T-cell (primary cell): ENCODE measurements around the gene FREM1. TPM values are rescaled to one million over a fixed set of nuclear protein-coding genes. Genes with fewer than 3 reads are reported as not detected.

Experiments used
- ATAC-seq, 4 experiments: fragments of 200-7000 bp in 3 of 4; fragments of 150-1000 bp in 1 of 4; cut with Tn5 transposase; replicated peaks in 1 of 4; 1 replicate in 3 of 4; 2 replicates in 1 of 4; pipeline ENCODE4 v1.10.0; 2021; ENCODE audit warnings: moderate library complexity in 3 of 4, mild to moderate bottlenecking in 2 of 4, moderate number of reproducible peaks in 1 of 4
- CTCF ChIA-PET, 2 donors: fragments of 300-600 bp; sonication (Branson Sonifier 250); formaldehyde crosslinking; loops; one replicate each; lab custom pipeline; 2022; ENCODE audit warnings: antibody characterized with exemption in 2 of 2; lab: Charles Lee
- POLR2A ChIA-PET, 2 donors: fragments of 300-600 bp; sonication (Branson Sonifier 250); formaldehyde crosslinking; loops; one replicate each; lab custom pipeline; 2022; ENCODE audit warnings: antibody characterized with exemption in 2 of 2; lab: Charles Lee
- DNase-seq, 35 experiments: peaks; one replicate each; pipeline versions ENCODE4 v3.0.0 to v3.0.0-alpha.2; 2013 to 2023
- H3K27ac ChIP-seq: one replicate; pipeline ENCODE4 v1.5.1; 2013; ENCODE audit warnings: low read length
- H3K27me3 ChIP-seq, 2 experiments: replicated peaks in 1 of 2; 1 replicate in 1 of 2; 2 replicates in 1 of 2; pipeline versions ENCODE4 v1.6.1 to v1.7.0; 2013; ENCODE audit warnings: low read length in 1 of 2, mixed read lengths in 1 of 2; ENCODE audit not compliant: control insufficient read depth in 2 of 2, insufficient read depth in 2 of 2; ENCODE audit errors: extremely low read depth in 1 of 2
- H3K36me3 ChIP-seq, 2 donors: 1 replicate in 1 of 2; 2 replicates in 1 of 2; pipeline versions ENCODE4 v1.6.1 to v1.7.0; 2013; ENCODE audit warnings: low read length in 1 of 2; ENCODE audit not compliant: control insufficient read depth in 2 of 2, insufficient read depth in 1 of 2; ENCODE audit errors: extremely low read depth in 1 of 2
- H3K4me1 ChIP-seq, 2 experiments: 1 replicate in 1 of 2; 2 replicates in 1 of 2; pipeline versions ENCODE4 v1.6.1 to v1.7.0; 2013; ENCODE audit warnings: low read length in 2 of 2, mixed read lengths in 1 of 2; ENCODE audit not compliant: insufficient read depth in 2 of 2, control insufficient read depth in 1 of 2; ENCODE audit errors: extremely low read depth in 1 of 2
- H3K4me3 ChIP-seq, 2 donors: 1 replicate in 1 of 2; 2 replicates in 1 of 2; pipeline versions ENCODE4 v1.5.1 to v1.7.0; 2013; ENCODE audit warnings: mild to moderate bottlenecking in 2 of 2, low read length in 1 of 2, moderate library complexity in 1 of 2; ENCODE audit not compliant: control insufficient read depth in 1 of 2; ENCODE audit errors: extremely low read depth in 1 of 2
- H3K9me3 ChIP-seq: 2 replicates; pipeline ENCODE4 v1.7.0; 2013
- H3K27ac Mint-ChIP-seq, 2 donors: one replicate each; pipeline ENCODE4 v1.8.0; 2020 to 2021; ENCODE audit warnings: mild to moderate bottlenecking in 2 of 2, mixed read lengths in 2 of 2
- H3K27me3 Mint-ChIP-seq, 2 donors: one replicate each; pipeline ENCODE4 v1.8.0; 2021 to 2022; ENCODE audit warnings: mixed read lengths in 2 of 2
- H3K36me3 Mint-ChIP-seq: one replicate; pipeline ENCODE4 v1.8.0; 2021; ENCODE audit warnings: mixed read lengths
- H3K4me1 Mint-ChIP-seq, 3 donors: one replicate each; pipeline ENCODE4 v1.8.0; 2020 to 2022; ENCODE audit warnings: mixed read lengths in 3 of 3, mild to moderate bottlenecking in 1 of 3
- H3K4me3 Mint-ChIP-seq, 3 donors: one replicate each; pipeline ENCODE4 v1.8.0; 2020 to 2022; ENCODE audit warnings: mild to moderate bottlenecking in 3 of 3, mixed read lengths in 3 of 3, moderate library complexity in 3 of 3
- H3K9me3 Mint-ChIP-seq, 3 donors: one replicate each; pipeline ENCODE4 v1.8.0; 2020 to 2022; ENCODE audit warnings: mixed read lengths in 3 of 3
- WGBS: methylation state at CpG from one replicate; pipeline ENCODE4 v1.1.5; 2013; ENCODE audit warnings: missing lambda C conversion rate; ENCODE audit not compliant: insufficient coverage; 5-methylcytosine and 5-hydroxymethylcytosine counted together
- total RNA-seq, 35 experiments: library from RNA in 6 of 35; stranded (reverse) in 6 of 35; fragments of 120-200 nt in 1 of 35; gene quantifications; one replicate each; pipeline versions ENCODE4 v1.2.1 to v1.2.4 and lab custom pipeline; 2013 to 2026

The FREM1 gene, protein sequence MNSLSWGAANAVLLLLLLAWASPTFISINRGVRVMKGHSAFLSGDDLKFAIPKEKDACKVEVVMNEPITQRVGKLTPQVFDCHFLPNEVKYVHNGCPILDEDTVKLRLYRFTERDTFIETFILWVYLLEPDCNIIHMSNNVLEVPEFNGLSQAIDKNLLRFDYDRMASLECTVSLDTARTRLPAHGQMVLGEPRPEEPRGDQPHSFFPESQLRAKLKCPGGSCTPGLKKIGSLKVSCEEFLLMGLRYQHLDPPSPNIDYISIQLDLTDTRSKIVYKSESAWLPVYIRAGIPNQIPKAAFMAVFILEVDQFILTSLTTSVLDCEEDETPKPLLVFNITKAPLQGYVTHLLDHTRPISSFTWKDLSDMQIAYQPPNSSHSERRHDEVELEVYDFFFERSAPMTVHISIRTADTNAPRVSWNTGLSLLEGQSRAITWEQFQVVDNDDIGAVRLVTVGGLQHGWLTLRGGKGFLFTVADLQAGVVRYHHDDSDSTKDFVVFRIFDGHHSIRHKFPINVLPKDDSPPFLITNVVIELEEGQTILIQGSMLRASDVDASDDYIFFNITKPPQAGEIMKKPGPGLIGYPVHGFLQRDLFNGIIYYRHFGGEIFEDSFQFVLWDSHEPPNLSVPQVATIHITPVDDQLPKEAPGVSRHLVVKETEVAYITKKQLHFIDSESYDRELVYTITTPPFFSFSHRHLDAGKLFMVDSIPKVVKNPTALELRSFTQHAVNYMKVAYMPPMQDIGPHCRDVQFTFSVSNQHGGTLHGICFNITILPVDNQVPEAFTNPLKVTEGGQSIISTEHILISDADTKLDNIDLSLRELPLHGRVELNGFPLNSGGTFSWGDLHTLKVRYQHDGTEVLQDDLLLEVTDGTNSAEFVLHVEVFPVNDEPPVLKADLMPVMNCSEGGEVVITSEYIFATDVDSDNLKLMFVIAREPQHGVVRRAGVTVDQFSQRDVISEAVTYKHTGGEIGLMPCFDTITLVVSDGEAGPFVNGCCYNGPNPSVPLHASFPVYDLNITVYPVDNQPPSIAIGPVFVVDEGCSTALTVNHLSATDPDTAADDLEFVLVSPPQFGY (N-terminal part only)
- total RNA-seq (under 1 TPM in 4 of 5 donors, not detected in 1; 0.26 to 0.76 (median 0.39) TPM), total RNA-seq (lab: John Stamatoyannopoulos, UW) (0 to 1.3 (median 0.13) reads per million in 29 experiments)
- total RNA-seq (2013): 0.09 TPM

DNA sequence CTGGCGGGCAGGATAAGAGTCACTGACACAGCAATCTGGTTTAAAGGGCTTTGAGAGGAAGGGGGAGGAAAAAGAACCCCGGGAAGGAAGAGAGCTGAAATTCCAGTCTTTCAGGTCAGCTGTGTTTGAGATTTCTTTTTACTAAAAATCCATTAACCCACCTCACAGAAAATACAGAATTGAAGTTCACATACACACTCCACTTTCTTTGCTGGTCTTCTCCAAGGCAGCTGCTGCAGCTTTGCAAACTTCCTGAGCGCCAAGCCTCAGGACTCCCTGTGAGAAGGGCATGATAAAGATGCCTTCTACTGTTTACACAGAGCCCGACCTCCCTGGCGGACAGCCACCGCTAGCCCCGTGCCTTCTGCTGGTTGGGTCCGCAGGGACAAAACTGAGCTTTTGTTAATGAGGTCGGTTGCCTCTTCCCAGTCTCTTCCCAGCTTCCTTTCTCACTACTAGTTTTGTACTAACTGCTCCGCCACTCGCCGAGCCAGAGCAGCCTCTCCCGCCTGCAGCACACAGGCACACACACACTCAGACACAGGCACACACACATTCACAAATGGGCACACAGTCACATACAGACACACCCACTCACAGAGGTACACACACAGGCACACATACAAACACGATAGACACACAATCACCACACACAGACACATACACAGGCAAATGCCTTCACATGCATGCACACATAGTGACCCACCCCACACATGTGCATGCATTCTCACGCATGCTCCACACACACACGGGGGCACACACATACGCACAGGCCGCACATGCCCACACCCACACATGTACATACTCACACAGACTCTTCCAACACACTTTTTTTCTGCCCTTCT, at the start of gene FREM1:
FREM1 (minus strand) TSS at position 468 of the 845 bp plus-strand sequence. CDS start 41,451 bp downstream, outside the sequence.
- no peak for ATAC-seq
- H3K36me3 ChIP-seq: no peaks in the 10 kb centered on the region
- H3K4me1 ChIP-seq: no peaks in the 10 kb centered on the region
- no peak for DNase-seq
- Mint-ChIP-seq H3K4me3 (no peak within 1 kb of the TSS), H3K4me1 (no peaks in the 10 kb centered on the region), H3K9me3 (no peaks in the 10 kb centered on the region), H3K27me3 (peaks cover 0 to 2% of the 10 kb centered on the region in 2 donors), H3K36me3 (no peaks in the 10 kb centered on the region), H3K27ac (no peak within 1 kb of the TSS)
- ChIA-PET CTCF (interaction anchor here in 1 of 2 donors (0.6 kb wide), 1 partner anchor 48 kb away, joined by 3 read pairs; no protein-coding TSS in a partner anchor), POLR2A (no interaction called here)
- H3K9me3 ChIP-seq: no peaks in the 10 kb centered on the region
- H3K27ac ChIP-seq: no peak within 1 kb of the TSS
- WGBS: 69% methylated on average over 15 of the region's 18 CpGs
- H3K4me3 ChIP-seq: no peak within 1 kb of the TSS
- peaks cover 0 to 2% of the 10 kb centered on the region in 2 experiments for H3K27me3 ChIP-seq

DNA sequence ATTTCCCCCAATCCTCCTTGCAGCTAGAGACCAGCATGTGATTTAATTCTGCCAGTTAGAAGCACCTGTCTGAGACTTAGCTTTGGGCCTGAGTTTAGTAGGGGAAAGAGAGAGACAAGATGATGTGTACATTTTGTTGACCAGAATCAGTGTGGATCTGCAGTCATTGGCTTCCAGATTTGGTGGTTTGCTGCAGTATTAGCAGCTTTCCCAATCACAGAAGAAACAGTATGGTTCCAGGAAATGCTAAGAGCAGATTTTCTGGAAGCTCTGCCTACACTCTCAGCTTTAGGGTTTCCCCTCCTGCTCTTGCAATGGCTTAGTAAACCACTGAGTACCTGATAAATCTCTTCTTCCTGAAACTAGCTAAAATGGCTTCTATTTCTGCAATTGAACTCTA, 48.8 kb upstream of the FREM1 start:
- Mint-ChIP-seq H3K27ac (no peak overlapping the region), H3K4me3 (no peak overlapping the region), H3K9me3 (peaks cover 0 to 4% (median 0%) of the 10 kb centered on the region in 3 donors), H3K36me3 (no peaks in the 10 kb centered on the region), H3K4me1 (peaks cover 8 to 12% (median 10%) of the 10 kb centered on the region in 3 donors), H3K27me3 (no peaks in the 10 kb centered on the region)
- no peaks in the 10 kb centered on the region for H3K9me3 ChIP-seq
- ATAC-seq (no peak), DNase-seq (no peak)
- H3K27me3 ChIP-seq: peaks cover 0 to 4% of the 10 kb centered on the region in 2 experiments
- H3K4me3 ChIP-seq: no peak overlapping the region
- ChIA-PET CTCF (interaction anchor here in 1 of 2 donors (0.6 kb wide), 1 partner anchor 630 kb away, joined by 3 read pairs; no protein-coding TSS in a partner anchor), POLR2A (no interaction called here)
- no peaks in the 10 kb centered on the region for H3K36me3 ChIP-seq
- H3K4me1 ChIP-seq: no peaks in the 10 kb centered on the region
- H3K27ac ChIP-seq: no peak overlapping the region

DNA sequence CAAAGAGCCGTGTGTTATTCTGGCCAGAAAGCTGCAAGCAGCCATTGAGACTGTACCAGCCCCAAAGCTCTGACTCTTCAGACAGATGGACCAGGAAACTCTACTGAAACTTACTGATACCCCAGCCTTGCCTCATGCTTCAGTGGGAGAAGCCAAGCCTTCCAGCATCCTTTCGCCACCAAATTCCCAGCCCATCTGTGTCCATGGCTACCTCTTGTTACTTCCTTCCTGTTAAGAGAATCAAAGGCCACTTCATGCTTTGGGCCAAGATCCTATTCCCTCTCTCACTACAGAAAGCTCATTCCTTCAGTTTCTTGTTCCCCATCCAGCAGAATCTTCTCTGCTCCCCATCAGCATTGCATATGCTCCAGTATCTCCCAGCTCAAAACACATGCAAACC, 46.9 kb upstream of the FREM1 start:
- no peak for ATAC-seq
- Histone ChIP-seq H3K27ac (no peak overlapping the region), H3K9me3 (no peaks in the 10 kb centered on the region), H3K36me3 (no peaks in the 10 kb centered on the region), H3K4me3 (no peak overlapping the region), H3K4me1 (no peaks in the 10 kb centered on the region), H3K27me3 (no peaks in the 10 kb centered on the region)
- H3K4me1 Mint-ChIP-seq: peaks cover 7 to 12% (median 10%) of the 10 kb centered on the region in 3 donors
- CTCF ChIA-PET: no interaction called here
- POLR2A ChIA-PET: no interaction called here
- H3K27ac Mint-ChIP-seq: no peak overlapping the region
- H3K4me3 Mint-ChIP-seq: no peak overlapping the region
- H3K27me3 Mint-ChIP-seq: no peaks in the 10 kb centered on the region
- no peaks in the 10 kb centered on the region for H3K36me3 Mint-ChIP-seq
- H3K9me3 Mint-ChIP-seq: peaks cover 0 to 4% (median 1%) of the 10 kb centered on the region in 3 donors
- 50% methylated on average over 2 of the region's 2 CpGs for WGBS
- no peak for DNase-seq

DNA sequence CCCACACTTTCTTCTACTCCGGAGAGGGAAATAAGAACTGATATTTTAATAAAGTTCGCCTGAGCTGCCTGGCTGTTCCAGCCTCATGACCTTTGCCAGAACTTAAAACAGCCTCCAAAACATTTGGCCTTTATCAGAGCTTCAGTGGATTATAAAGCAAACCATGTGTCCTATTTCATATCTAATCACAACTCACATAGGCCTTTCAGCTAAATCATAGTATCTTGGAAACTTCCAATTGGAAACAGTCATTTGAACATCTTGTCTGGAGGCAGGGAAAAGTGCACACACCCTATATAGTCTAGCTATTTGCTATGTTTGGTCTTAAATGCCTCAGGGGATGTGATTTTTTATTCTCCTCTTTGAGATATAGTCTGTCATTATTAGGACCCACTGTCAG, 46.0 kb upstream of the FREM1 start:
- H3K9me3 ChIP-seq: no peaks in the 10 kb centered on the region
- no peaks in the 10 kb centered on the region for H3K27me3 ChIP-seq
- POLR2A ChIA-PET: no interaction called here
- no peak overlapping the region for H3K4me3 Mint-ChIP-seq
- CTCF ChIA-PET: interaction anchor here in 1 of 2 donors (0.6 kb wide), 1 partner anchor 746 kb away, joined by 3 read pairs; no protein-coding TSS in a partner anchor
- H3K27me3 Mint-ChIP-seq: no peaks in the 10 kb centered on the region
- WGBS: no CpG with 5 or more reads among the region's 2 CpGs
- no peak overlapping the region for H3K4me3 ChIP-seq
- H3K27ac Mint-ChIP-seq: no peak overlapping the region
- H3K27ac ChIP-seq: no peak overlapping the region
- DNase-seq: no peak
- H3K4me1 Mint-ChIP-seq: peaks cover 0 to 8% (median 3%) of the 10 kb centered on the region in 3 donors
- no peaks in the 10 kb centered on the region for H3K36me3 Mint-ChIP-seq
- no peaks in the 10 kb centered on the region for H3K4me1 ChIP-seq
- no peak for ATAC-seq
- peaks cover 0 to 4% (median 1%) of the 10 kb centered on the region in 3 donors for H3K9me3 Mint-ChIP-seq
- no peaks in the 10 kb centered on the region for H3K36me3 ChIP-seq

DNA sequence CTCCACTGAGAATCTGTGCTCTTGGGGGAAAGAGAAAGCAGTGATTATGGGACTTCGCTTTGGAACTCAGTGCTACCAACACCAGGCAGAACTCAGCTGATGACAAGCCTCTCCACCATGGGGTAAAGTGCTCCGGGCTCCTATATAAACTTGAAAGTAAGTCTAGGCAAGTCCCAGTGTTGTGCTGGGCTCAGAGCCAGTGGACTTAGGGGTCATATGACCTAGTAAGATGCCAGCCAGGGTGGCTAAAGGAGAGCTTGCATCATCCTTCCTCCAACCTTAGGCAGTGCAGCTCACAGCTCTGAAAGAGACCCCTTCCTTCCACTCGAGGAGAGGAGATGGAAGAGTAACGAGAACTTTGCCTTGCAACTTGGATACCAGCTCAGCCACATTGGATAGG, 35.1 kb upstream of the FREM1 start:
- Histone ChIP-seq H3K27ac (no peak overlapping the region), H3K27me3 (no peaks in the 10 kb centered on the region), H3K4me1 (no peaks in the 10 kb centered on the region), H3K9me3 (no peaks in the 10 kb centered on the region), H3K4me3 (no peak overlapping the region), H3K36me3 (no peaks in the 10 kb centered on the region)
- no peak overlapping the region for H3K4me3 Mint-ChIP-seq
- POLR2A ChIA-PET: interaction anchor here in 1 of 2 donors (0.9 kb wide), 1 partner anchor 45 kb away, joined by 5 read pairs; no protein-coding TSS in a partner anchor
- CTCF ChIA-PET: no interaction called here
- DNase-seq (no peak), ATAC-seq (no peak)
- no peaks in the 10 kb centered on the region for H3K9me3 Mint-ChIP-seq
- H3K36me3 Mint-ChIP-seq: no peaks in the 10 kb centered on the region
- H3K27ac Mint-ChIP-seq: no peak overlapping the region
- H3K4me1 Mint-ChIP-seq: no peaks in the 10 kb centered on the region
- WGBS: 40% methylated on average over 1 of the region's 4 CpGs
- H3K27me3 Mint-ChIP-seq: peaks cover 0 to 3% of the 10 kb centered on the region in 2 donors
